ENCODE measurements around the gene ILDR1. TPM values are rescaled to one million over a fixed set of nuclear protein-coding genes. Genes with fewer than 3 reads are reported as not detected.

The ILDR1 gene
- total and polyA plus RNA-seq, 2 of the 8 experiments (the other 6 are each of a cell fraction or from before 2014, with no cell fraction given), result 1.8 TPM

- TF ChIP-seq, protein P1, sequence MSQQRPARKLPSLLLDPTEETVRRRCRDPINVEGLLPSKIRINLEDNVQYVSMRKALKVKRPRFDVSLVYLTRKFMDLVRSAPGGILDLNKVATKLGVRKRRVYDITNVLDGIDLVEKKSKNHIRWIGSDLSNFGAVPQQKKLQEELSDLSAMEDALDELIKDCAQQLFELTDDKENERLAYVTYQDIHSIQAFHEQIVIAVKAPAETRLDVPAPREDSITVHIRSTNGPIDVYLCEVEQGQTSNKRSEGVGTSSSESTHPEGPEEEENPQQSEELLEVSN (IDR thresholded peaks at IDR 0.05), result no peak
- TF ChIP-seq SP2 (IDR thresholded peaks at IDR 0.05; ENCODE audit: low read length), result no peak
Observed at GRCh38 chr3:121996441-121996840, 25.6 kb downstream of the ILDR1 start (continued).

All from H1 (cell line).